Activated CD4-positive, alpha-beta T cell treated with anti-CD3 and anti-CD28 coated beads for 24 hours (primary cell): ENCODE data around the gene DESI2.
"Not testable (repeated sequence)": the region's sequence is repeated elsewhere in the genome, so short reads cannot be mapped to it uniquely, and the experiment has no call there.

Experiments used
- DNase-seq, 2 donors: peaks; one replicate each; pipeline ENCODE4 v3.0.0-alpha.2; 2020; ENCODE audit warnings: low read depth in 2 of 2

Gene DESI2

GRCh38 chr1:244705261-244706234 is 52.6 kb downstream of the DESI2 start:
- DNase-seq, result no peak

DNA sequence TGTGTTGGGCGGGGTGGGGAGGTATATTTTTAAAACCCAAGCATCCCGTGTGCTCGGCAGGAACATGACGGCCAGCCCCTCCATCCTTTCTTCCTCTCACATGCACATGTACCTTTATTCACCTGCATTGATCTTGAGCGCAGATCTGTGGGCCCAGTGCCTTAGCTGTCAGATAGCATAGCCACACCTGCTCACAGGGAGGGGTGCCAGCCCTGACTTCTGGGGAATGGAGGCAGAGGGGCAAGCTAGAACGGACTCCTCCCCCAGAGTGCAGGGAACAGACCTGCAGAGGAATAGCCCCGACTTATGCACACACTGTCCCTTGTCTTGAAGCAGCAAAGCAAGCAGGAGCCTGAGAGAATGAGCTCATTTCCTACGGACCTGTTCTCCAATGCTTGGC is 56.1 kb downstream of the DESI2 start:
- no peak for DNase-seq

DNA sequence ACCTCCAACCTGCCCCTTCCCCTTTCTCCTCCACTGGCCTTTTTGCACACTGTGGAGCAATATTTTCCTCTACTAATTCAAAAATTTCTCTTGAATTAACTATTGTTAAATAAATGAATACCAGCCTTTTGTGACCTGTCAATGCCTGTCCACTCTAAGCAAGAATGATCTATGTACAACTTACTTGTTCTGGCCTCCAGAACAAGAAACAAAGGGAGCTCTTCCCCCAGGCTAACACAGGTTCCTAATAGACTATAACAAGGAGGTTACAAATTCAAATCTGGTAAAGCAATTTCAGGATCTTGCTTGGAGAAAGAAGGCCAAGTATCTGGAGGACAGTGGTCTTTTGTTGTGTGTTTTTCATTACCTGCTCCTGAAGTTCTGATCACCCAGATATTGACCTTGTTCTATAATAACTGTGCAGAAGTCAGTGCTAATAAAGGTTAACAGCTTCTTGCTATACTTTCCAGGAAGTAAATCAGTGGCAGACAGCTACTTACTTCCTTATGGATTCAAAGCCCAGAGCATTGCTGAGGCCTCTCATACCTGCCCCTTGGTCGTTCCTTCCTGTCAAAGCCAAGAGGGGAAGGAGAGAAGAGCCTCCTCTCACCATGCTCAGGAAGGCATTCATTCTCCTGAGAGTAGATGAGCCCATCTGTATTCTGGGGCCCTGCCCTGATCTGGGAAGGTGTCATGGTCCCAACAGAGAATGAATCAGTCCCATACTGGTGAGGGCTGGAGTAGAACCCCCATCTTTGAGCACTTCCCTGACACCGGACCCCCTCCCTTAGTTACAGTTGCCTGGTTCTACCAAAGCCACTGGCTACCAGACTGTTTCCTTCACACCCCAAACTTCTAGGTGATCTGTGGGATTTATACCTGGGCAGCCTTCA is 56.8 kb downstream of the DESI2 start:
- DNase-seq, result no peak

GRCh38 chr1:244710474-244711062 is 57.6 kb downstream of the DESI2 start:
- DNase-seq, result no peak

GRCh38 chr1:244712669-244713068 is 59.7 kb downstream of the DESI2 start:
- no peak for DNase-seq

- DNase-seq, result no peak
Observed at GRCh38 chr1:244713332-244713731, 60.4 kb downstream of the DESI2 start.

GRCh38 chr1:244727871-244728474 is 75.0 kb downstream of the DESI2 start:
- no peak for DNase-seq

DNA sequence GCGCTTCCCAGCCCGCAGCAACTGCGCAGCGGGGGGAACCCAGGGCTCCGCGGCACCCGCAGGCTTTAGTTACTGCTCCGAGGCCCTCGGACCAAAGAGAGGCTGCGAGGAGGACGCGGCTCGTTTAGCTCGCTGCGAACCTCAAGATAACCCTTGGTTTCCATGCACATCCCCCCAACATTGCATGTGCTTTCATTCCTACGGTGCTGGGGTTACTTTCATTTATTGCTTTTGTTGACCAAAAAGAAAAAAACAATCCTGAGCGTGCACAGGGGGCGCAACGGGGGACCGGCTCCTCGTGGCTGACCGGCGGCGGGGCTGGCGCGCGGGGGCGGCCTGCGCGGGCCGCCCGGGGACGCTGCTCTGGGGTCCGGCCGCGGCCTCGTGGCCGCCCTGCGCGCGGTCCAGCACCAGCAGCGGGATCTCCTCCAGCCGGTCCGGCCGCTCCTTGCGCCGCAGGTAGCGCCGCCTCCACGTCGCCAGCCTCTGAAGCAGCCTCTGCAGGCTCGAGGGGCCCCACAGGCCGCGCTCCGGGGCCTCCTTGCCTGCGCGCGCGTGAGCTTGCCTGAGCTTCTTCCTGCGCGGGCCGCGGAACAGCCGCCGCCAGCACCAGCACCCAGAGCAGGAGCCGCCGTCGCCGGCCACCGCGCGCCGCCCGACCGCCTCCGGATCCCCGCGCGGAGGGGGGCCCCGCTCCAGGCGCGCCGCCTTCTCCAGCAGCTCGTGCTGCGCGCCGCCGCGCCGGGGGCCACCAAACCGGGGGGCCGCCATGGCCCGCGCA is 77.4 kb downstream of the DESI2 start:
- DNase-seq, result no peak

GRCh38 chr1:244730934-244731434 is 78.1 kb downstream of the DESI2 start:
- DNase-seq, result no peak

GRCh38 chr1:244731651-244732050 is 78.7 kb downstream of the DESI2 start:
- DNase-seq, result no peak

DNA sequence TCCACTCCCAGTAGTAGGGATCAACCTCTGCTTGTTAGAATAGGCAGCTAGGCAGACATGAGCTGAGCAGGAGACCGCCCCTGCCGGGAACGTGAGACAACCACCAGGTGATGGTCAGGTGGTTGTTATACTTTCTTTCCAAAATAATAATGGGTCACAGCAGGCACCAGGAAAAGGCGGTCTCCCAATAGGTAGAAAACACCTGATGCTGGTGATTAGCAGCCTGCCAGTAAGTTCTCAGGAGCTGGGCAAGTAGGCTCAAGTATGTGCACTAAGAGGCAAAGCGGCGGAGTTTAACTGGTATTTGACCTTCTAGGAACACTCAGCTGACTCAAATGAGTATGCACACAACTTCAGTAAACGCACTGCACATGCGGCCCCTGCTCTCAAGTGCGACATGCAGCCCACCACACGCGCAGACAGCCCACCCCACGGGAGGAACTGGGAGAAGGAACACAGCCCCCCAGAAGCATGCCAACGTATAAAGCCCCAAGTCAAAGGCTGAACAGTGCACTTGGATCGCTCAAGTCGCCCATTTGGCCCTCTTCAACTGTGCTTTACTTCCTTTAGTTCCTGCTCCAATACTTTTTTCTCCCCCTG is 80.0 kb downstream of the DESI2 start:
- no peak for DNase-seq

DNA sequence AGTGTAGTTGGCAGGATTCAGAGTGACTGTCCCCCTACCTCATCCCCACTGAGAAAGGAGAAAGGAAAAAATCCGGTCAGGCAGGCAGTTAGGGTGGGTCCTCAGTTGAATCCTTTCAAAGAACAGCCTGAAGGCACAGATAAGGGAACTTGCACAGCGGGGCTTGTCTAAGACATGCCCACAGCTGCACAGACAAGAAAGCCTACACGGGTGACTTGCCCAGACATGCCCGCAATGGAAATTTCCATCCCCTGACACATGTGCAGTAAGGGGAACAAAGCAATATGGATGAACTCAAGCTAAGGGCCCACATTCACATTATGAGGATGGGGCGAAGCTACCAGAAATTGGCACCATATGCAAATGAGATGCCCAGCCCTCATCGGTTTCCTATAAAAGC is 82.5 kb downstream of the DESI2 start:
- no peak for DNase-seq

- DNase-seq, result no peak
Observed at GRCh38 chr1:244735876-244736561, 83.1 kb downstream of the DESI2 start.

DNA sequence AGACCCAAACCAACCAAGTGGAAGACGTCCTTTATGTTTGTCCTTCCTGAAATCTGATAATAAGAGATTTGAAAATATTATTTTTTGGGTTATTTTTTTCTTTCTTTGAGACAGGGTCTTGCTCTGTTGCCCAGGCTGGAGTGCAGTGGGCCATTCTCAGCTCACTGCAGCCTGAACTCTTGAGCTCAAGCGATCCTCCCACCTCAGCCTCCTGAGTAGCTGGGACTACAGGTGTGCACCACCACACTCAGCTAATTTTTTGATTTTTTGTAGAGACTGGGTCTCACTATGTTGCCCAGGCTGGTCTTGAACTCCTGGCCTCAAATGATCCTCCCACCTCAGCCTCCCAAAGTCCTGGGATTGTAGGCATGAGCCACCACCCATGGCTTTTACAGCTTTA is 86.2 kb downstream of the DESI2 start:
- not testable (repeated sequence) for DNase-seq

- not testable (repeated sequence) for DNase-seq
Observed at GRCh38 chr1:244740027-244740617, 87.2 kb downstream of the DESI2 start.

DNA sequence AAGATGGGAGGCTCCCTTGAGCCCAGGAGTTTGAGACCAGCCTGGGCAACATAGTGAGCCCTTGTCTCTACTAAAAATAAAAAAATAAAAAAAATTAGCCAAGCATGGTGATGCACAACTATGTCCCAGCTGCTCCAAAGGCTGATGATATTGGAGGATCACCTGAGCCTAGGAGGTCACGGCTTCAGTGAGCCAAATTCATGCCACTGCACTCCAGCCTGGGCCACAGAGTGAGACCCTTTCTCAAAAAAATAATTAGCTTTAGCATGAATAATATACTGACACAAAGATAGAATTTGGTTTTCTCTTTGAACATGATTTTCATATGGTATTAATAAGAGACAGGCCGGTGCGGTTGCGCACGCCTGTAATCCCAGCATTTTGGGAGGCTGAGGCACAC is 88.8 kb downstream of the DESI2 start:
- DNase-seq, result no peak

DNA sequence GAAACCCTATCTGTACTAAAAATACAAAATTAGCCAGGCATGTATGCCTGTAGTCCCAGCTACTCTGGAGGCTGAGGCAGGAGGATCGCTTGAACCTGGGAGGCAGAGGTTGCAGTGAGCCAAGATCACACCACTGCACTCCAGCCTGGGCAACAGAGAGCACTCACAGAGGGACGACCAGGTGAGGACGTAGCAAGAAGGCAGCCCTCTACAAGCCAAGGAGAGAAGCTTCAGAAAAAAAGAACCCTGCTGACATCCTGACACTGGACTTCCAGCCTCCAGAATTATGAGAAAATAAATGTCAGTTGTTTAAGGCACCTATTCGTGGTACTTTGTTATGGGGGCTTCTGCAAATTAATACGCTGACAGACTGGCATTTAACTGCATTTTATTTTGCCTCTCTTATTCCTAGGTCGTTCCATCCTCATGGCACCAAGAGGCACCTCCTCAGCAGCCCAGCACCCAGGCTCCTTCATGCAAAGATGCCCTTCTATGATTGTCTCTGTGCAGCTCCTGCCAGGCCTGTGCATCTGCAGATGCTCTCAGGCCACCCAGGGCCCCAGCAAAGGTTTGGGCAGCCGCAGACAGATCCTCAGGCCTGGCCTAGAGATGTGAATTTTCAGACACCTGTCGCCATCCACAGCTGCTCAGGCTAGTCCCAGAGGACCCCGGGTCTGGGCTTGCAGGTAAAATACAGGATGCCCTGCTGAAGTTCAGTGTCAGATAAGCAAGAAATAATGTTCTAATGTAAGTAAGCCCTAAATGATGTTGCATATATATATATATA is 96.5 kb downstream of the DESI2 start:
- no peak for DNase-seq

GRCh38 chr1:244751271-244751895 is 98.5 kb downstream of the DESI2 start:
- no peak for DNase-seq
